Neural cell (in vitro differentiated cells): ENCODE measurements around the gene SIGLEC12. TPM values are rescaled to one million over a fixed set of nuclear protein-coding genes. Genes with fewer than 3 reads are reported as not detected.

Experiments used
- H2AFZ ChIP-seq: fragments of 200-600, 300-800 bp; sonication (generic), shearing (Covaris generic); 2 replicates; pipeline ENCODE4 v1.6.0; 2014; ENCODE audit warnings: low read depth, mild to moderate bottlenecking, antibody characterized with exemption, low read length, moderate library complexity
- H3F3A ChIP-seq: fragments of 200-600 bp; shearing (Covaris generic); 2 replicates; pipeline ENCODE4 v1.6.1; 2016; ENCODE audit warnings: mild to moderate bottlenecking, moderate library complexity, mixed read lengths, antibody characterized with exemption, low read length; ENCODE audit not compliant: insufficient read depth, poor library complexity, severe bottlenecking
- H3K27ac ChIP-seq: fragments of 200-600, 300-800 bp; sonication (generic), shearing (Covaris generic); 2 replicates; pipeline ENCODE4 v1.5.1; 2014; ENCODE audit warnings: mild to moderate bottlenecking, low read length, moderate library complexity
- H3K27me3 ChIP-seq: fragments of 300-800, 200-600 bp; sonication (generic), shearing (Covaris generic); 2 replicates; pipeline ENCODE4 v1.6.0; 2014; ENCODE audit warnings: mild to moderate bottlenecking, low read depth, low read length, moderate library complexity; ENCODE audit not compliant: insufficient read depth
- H3K36me3 ChIP-seq: fragments of 300-800, 200-600 bp; sonication (generic), shearing (Covaris generic); 2 replicates; pipeline ENCODE4 v1.5.1; 2014; ENCODE audit warnings: mild to moderate bottlenecking, antibody characterized with exemption, low read length, moderate library complexity; ENCODE audit not compliant: insufficient read depth
- H3K4me2 ChIP-seq: fragments of 300-800, 200-600 bp; sonication (generic), shearing (Covaris generic); 2 replicates; pipeline ENCODE4 v1.6.0; 2014; ENCODE audit warnings: mild to moderate bottlenecking, low read length
- H3K4me3 ChIP-seq: fragments of 300-800, 200-600 bp; sonication (generic), shearing (Covaris generic); 2 replicates; pipeline ENCODE4 v1.5.1; 2014; ENCODE audit warnings: mild to moderate bottlenecking, low read length, moderate library complexity
- H3K79me2 ChIP-seq: fragments of 200-600 bp; shearing (Covaris generic); replicated peaks from 2 replicates; pipeline ENCODE4 v1.6.0; 2014; ENCODE audit warnings: mild to moderate bottlenecking, low read length, moderate library complexity; ENCODE audit not compliant: insufficient read depth
- H3K9ac ChIP-seq: fragments of 300-800, 200-600 bp; sonication (generic), shearing (Covaris generic); 2 replicates; pipeline ENCODE4 v1.6.1; 2016; ENCODE audit warnings: mild to moderate bottlenecking, low read length, mixed read lengths
- H3K9me2 ChIP-seq: fragments of 200-600 bp; shearing (Covaris generic); 2 replicates; pipeline ENCODE4 v1.6.1; 2016; ENCODE audit warnings: mild to moderate bottlenecking, low read length, mixed read lengths; ENCODE audit not compliant: insufficient read depth
- H3K9me3 ChIP-seq: fragments of 200-600, 300-800 bp; sonication (generic), shearing (Covaris generic); 2 replicates; pipeline ENCODE4 v1.6.1; 2016; ENCODE audit warnings: mild to moderate bottlenecking, mixed run types, low read length, moderate library complexity, mixed read lengths
- H4K20me1 ChIP-seq: fragments of 200-600 bp; shearing (Covaris generic); 2 replicates; pipeline ENCODE4 v1.6.1; 2016; ENCODE audit warnings: mild to moderate bottlenecking, mixed run types; ENCODE audit not compliant: insufficient read depth
- EP300 ChIP-seq: fragments of 450-650 bp; conservative IDR thresholded peaks from 2 replicates; pipeline ENCODE4 v1.6.1; 2014; ENCODE audit warnings: antibody characterized with exemption, mild to moderate bottlenecking, moderate library complexity; ENCODE audit not compliant: poor library complexity, severe bottlenecking
- EZH2 ChIP-seq: fragments of 200-600, 300-800 bp; shearing (Covaris generic), sonication (generic); IDR thresholded peaks from 2 replicates; pipeline ENCODE4 v1.6.1; 2014; ENCODE audit warnings: antibody characterized with exemption, low read length, borderline replicate concordance, mild to moderate bottlenecking; ENCODE audit not compliant: insufficient read depth, poor library complexity, severe bottlenecking
- MXI1 ChIP-seq: fragments of 450-650 bp; conservative IDR thresholded peaks from 2 replicates; pipeline ENCODE4 v1.6.1; 2014; ENCODE audit warnings: antibody characterized with exemption, mild to moderate bottlenecking; ENCODE audit not compliant: poor library complexity, severe bottlenecking
- POLR2AphosphoS5 ChIP-seq: IDR thresholded peaks from 2 replicates; pipeline ENCODE4 v1.6.1; 2012
- RAD21 ChIP-seq: fragments of 450-650 bp; conservative IDR thresholded peaks from 2 replicates; pipeline ENCODE4 v1.6.1; 2014; ENCODE audit warnings: antibody characterized with exemption, mild to moderate bottlenecking, moderate library complexity
- REST ChIP-seq: IDR thresholded peaks from 2 replicates; pipeline ENCODE4 v1.6.1; 2012; ENCODE audit warnings: borderline replicate concordance
- SMC3 ChIP-seq: fragments of 450-650 bp; conservative IDR thresholded peaks from 2 replicates; pipeline ENCODE4 v1.6.1; 2014; ENCODE audit warnings: antibody characterized with exemption, mild to moderate bottlenecking, moderate library complexity; ENCODE audit not compliant: poor library complexity
- TAF1 ChIP-seq: IDR thresholded peaks from 2 replicates; pipeline ENCODE4 v1.6.1; 2012; ENCODE audit warnings: low read depth
- polyA plus RNA-seq: library from polyadenylated mRNA; depleted of rRNA; stranded (reverse); fragments of >200 nt; gene quantifications from 2 replicates; pipeline ENCODE4 v1.2.3, GENCODE V29; 2014
- TF ChIP-seq, protein P1 (sequence below): fragments of 450-650 bp; IDR thresholded peaks from 2 replicates; pipeline ENCODE4 v1.5.1; 2014; ENCODE audit warnings: antibody characterized with exemption, mild to moderate bottlenecking, moderate library complexity; ENCODE audit not compliant: poor library complexity, severe bottlenecking

Gene SIGLEC12
- polyA plus RNA-seq, 1 donor from 2014 or later = not detected

- no peak overlapping the region for H3K27ac ChIP-seq
- H2AFZ ChIP-seq = no peak overlapping the region
- TF ChIP-seq MXI1 = no peak
- TF ChIP-seq REST = no peak
- TF ChIP-seq TAF1 = no peak
- TF ChIP-seq POLR2AphosphoS5 = no peak
- TF ChIP-seq RAD21 = no peak
- TF ChIP-seq EZH2 = no peak
- TF ChIP-seq, protein P1, sequence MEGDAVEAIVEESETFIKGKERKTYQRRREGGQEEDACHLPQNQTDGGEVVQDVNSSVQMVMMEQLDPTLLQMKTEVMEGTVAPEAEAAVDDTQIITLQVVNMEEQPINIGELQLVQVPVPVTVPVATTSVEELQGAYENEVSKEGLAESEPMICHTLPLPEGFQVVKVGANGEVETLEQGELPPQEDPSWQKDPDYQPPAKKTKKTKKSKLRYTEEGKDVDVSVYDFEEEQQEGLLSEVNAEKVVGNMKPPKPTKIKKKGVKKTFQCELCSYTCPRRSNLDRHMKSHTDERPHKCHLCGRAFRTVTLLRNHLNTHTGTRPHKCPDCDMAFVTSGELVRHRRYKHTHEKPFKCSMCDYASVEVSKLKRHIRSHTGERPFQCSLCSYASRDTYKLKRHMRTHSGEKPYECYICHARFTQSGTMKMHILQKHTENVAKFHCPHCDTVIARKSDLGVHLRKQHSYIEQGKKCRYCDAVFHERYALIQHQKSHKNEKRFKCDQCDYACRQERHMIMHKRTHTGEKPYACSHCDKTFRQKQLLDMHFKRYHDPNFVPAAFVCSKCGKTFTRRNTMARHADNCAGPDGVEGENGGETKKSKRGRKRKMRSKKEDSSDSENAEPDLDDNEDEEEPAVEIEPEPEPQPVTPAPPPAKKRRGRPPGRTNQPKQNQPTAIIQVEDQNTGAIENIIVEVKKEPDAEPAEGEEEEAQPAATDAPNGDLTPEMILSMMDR = no peak
- TF ChIP-seq SMC3 = no peak
- TF ChIP-seq EP300 = no peak
These were observed 39.3 kb downstream of the SIGLEC12 start for GRCh38 chr19:51462276-51462675.

DNA sequence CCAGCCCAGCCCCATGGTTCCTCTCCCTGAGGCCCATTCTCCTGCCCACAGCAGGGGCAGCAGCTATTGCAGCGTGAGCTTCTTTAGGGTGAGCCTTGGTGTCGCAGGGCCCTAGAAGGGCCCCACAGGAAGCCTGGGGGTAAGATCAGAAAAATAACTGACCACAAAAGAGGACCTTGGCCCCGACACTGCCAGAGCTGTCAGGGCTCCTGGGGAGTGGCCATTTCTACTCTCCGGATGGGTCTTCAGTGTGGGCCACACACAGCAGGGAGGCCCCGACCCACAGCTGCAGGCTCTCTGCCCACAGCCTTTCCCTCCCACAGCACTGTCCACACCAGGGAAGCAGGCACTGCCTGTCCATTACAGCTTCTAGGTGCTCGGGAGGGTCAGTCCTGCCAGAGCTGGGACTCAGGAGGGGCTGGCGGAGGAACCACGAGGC lies 39.9 kb downstream of the SIGLEC12 start:
- Histone ChIP-seq H3F3A (no peaks in the 10 kb centered on the region), H3K27me3 (no peaks in the 10 kb centered on the region), H3K9ac (no peak overlapping the region), H4K20me1 (no peaks in the 10 kb centered on the region), H3K9me3 (no peaks in the 10 kb centered on the region), H3K9me2 (no peaks in the 10 kb centered on the region), H3K4me2 (no peak overlapping the region), H3K27ac (no peak overlapping the region), H2AFZ (no peak overlapping the region), H3K4me3 (no peak overlapping the region), H3K79me2 (no peaks in the 10 kb centered on the region), H3K36me3 (no peaks in the 10 kb centered on the region)
- TF ChIP-seq EZH2 (no peak), EP300 (no peak), TAF1 (no peak), RAD21 (no peak), SMC3 (no peak)

More at GRCh38 chr19:51462276-51462675, 39.3 kb downstream of the SIGLEC12 start:
- Histone ChIP-seq H4K20me1 (no peaks in the 10 kb centered on the region), H3K4me3 (no peak overlapping the region), H3K27me3 (no peaks in the 10 kb centered on the region), H3K79me2 (no peaks in the 10 kb centered on the region), H3K9me3 (no peaks in the 10 kb centered on the region), H3K4me2 (no peak overlapping the region), H3F3A (no peaks in the 10 kb centered on the region), H3K36me3 (no peaks in the 10 kb centered on the region), H3K9ac (no peak overlapping the region), H3K9me2 (no peaks in the 10 kb centered on the region)
